GM12874 (cell line): ENCODE measurements around the gene GCAT.

Experiments used
- CTCF ChIP-seq: IDR thresholded peaks from 2 replicates; pipeline ENCODE4 v1.5.1; 2011; ENCODE audit warnings: low read depth, mild to moderate bottlenecking, control low read depth, low read length, moderate library complexity; ENCODE audit not compliant: insufficient read depth

GCAT gene

GRCh38 chr22:37784829-37785495 is 22.8 kb upstream of the GCAT start:
- no peak for TF ChIP-seq CTCF

- TF ChIP-seq CTCF: no peak
These were observed 17.5 kb upstream of the GCAT start for GRCh38 chr22:37790234-37790633.

GRCh38 chr22:37792494-37792893 is 15.2 kb upstream of the GCAT start:
- no peak for TF ChIP-seq CTCF

- no peak for TF ChIP-seq CTCF
These were observed 13.4 kb upstream of the GCAT start for GRCh38 chr22:37794376-37794775.

- no peak for TF ChIP-seq CTCF
These were observed 11.7 kb upstream of the GCAT start for GRCh38 chr22:37796079-37796478.

GRCh38 chr22:37797874-37798500 is 9.7 kb upstream of the GCAT start:
- no peak for TF ChIP-seq CTCF

GRCh38 chr22:37801946-37802309 is 5.8 kb upstream of the GCAT start:
- no peak for TF ChIP-seq CTCF
